ENCODE measurements around the gene SYNGR3.
A peak's percentile ranks its signal among the peaks of the same experiment; 100 is the strongest.

The SYNGR3 gene

GRCh38 chr16:2013527-2013926 is 23.8 kb downstream of the SYNGR3 start:
- TF ChIP-seq, protein P1, sequence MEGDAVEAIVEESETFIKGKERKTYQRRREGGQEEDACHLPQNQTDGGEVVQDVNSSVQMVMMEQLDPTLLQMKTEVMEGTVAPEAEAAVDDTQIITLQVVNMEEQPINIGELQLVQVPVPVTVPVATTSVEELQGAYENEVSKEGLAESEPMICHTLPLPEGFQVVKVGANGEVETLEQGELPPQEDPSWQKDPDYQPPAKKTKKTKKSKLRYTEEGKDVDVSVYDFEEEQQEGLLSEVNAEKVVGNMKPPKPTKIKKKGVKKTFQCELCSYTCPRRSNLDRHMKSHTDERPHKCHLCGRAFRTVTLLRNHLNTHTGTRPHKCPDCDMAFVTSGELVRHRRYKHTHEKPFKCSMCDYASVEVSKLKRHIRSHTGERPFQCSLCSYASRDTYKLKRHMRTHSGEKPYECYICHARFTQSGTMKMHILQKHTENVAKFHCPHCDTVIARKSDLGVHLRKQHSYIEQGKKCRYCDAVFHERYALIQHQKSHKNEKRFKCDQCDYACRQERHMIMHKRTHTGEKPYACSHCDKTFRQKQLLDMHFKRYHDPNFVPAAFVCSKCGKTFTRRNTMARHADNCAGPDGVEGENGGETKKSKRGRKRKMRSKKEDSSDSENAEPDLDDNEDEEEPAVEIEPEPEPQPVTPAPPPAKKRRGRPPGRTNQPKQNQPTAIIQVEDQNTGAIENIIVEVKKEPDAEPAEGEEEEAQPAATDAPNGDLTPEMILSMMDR (IDR thresholded peaks at IDR 0.05; ENCODE audit: control insufficient read depth, insufficient read depth, low read depth, low read length, missing control alignments), result no peak
- no peak for DNase-seq (ENCODE audit: low read depth)

DNA sequence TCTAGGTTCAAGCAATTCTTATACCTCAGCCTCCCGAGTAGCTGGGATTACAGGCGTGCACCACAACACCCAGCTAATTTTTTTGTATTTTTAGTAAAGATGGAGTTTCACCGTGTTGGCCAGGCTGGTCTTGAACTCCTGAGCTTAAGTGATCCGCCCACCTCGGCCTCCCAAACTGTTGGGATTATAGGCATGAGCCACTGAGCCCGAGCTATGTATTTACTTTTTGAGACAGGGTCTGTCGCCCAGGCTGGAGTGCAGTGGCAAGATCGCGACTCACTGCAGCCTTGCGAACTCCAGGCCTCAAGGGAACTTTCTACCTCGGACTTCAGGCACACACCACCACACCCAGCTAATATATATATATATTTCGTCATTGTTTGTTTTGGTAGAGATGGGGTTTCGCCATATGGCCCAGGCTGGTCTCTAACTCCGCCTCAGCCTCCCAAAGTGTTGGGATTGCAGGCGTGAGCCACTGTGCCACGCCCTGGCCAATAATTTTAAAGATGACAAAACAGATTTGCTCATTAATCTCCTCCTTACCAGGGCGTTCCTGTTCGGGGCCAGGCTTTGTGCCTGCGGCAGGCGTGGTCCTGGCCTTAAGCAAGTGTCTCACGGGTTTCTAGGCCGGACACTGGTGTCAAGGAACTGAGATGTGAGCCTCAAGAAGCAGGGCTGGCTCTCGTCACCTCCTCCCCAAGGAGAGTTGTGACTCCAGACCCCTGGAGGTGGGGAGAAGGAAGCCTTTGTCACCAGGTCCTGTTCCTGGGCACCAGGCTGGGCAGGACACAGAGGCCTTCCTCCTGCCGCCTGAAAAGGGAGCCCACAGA is 25.6 kb downstream of the SYNGR3 start:
- H3K4me3 ChIP-seq (ENCODE audit: control insufficient read depth, low read depth, low read length), result no peak overlapping the region
- TF ChIP-seq, protein P1 (IDR thresholded peaks at IDR 0.05; ENCODE audit: control insufficient read depth, insufficient read depth, low read depth, low read length, missing control alignments), result no peak
- no peak for DNase-seq (ENCODE audit: low read depth)

More at GRCh38 chr16:2013527-2013926, 23.8 kb downstream of the SYNGR3 start:
- no peak overlapping the region for H3K4me3 ChIP-seq (ENCODE audit: control insufficient read depth, low read depth, low read length)

- no peak for DNase-seq (ENCODE audit: low read depth)
- no peak overlapping the region for H3K4me3 ChIP-seq (ENCODE audit: control insufficient read depth, low read depth, low read length)
- TF ChIP-seq, protein P1 (IDR thresholded peaks at IDR 0.05; ENCODE audit: control insufficient read depth, insufficient read depth, low read depth, low read length, missing control alignments), result no peak
Measured at GRCh38 chr16:2015947-2016208, 26.1 kb downstream of the SYNGR3 start.

GRCh38 chr16:2016407-2016922 is 26.7 kb downstream of the SYNGR3 start:
- TF ChIP-seq, protein P1 (IDR thresholded peaks at IDR 0.05; ENCODE audit: control insufficient read depth, insufficient read depth, low read depth, low read length, missing control alignments), result peak; percentile 36
- no peak for DNase-seq (ENCODE audit: low read depth)
- H3K4me3 ChIP-seq (ENCODE audit: control insufficient read depth, low read depth, low read length), result no peak overlapping the region

GRCh38 chr16:2019518-2019920 is 29.7 kb downstream of the SYNGR3 start, which contains the start of gene NPW:
TSS of gene NPW (plus strand) at chr16:2019785.
- TF ChIP-seq, protein P1 (IDR thresholded peaks at IDR 0.05; ENCODE audit: control insufficient read depth, insufficient read depth, low read depth, low read length, missing control alignments), result no peak
- no peak for DNase-seq (ENCODE audit: low read depth)
- H3K4me3 ChIP-seq (ENCODE audit: control insufficient read depth, low read depth, low read length), result no peak within 1 kb of the TSS

DNA sequence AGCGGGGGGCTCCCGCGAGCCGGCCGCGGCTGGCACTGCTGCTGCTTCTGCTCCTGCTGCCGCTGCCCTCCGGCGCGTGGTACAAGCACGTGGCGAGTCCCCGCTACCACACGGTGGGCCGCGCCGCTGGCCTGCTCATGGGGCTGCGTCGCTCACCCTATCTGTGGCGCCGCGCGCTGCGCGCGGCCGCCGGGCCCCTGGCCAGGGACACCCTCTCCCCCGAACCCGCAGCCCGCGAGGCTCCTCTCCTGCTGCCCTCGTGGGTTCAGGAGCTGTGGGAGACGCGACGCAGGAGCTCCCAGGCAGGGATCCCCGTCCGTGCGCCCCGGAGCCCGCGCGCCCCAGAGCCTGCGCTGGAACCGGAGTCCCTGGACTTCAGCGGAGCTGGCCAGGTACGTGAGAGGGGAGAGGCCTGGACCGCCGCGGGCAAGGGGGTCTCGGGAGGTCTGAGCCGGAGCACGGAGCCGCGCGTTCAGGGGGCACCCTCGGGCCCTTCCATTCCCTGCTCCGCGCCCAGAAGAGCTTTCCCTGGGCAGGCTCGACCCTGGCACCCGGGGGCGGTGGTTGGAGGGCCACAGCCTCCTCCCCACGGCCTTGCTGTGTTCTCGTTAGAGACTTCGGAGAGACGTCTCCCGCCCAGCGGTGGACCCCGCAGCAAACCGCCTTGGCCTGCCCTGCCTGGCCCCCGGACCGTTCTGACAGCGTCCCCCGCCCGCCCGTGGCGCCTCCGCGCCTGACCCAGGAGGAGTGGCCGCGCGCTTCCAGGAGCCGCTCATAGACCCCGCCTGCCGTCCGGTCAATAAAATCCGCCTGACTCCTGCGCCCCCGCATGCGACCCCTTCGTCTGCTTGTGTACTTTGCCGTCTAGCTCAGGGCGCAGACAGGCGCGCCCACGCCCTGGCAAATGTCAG is 30.4 kb downstream of the SYNGR3 start:
- no peak for DNase-seq (ENCODE audit: low read depth)
- TF ChIP-seq, protein P1 (IDR thresholded peaks at IDR 0.05; ENCODE audit: control insufficient read depth, insufficient read depth, low read depth, low read length, missing control alignments), result no peak
- H3K4me3 ChIP-seq (ENCODE audit: control insufficient read depth, low read depth, low read length), result no peak overlapping the region
